ENCODE measurements around the gene WNK2.
"Not testable (repeated sequence)": the region's sequence is repeated elsewhere in the genome, so short reads cannot be mapped to it uniquely, and the experiment has no call there.

Gene WNK2

GRCh38 chr9:93336720-93337119 lies 152.8 kb downstream of the WNK2 start:
- DNase-seq (ENCODE audit: low spot score) = no peak

- DNase-seq (ENCODE audit: low spot score) = not testable (repeated sequence)
These were observed 154.3 kb downstream of the WNK2 start for GRCh38 chr9:93338196-93338595.

GRCh38 chr9:93340091-93340490 lies 156.2 kb downstream of the WNK2 start:
- no peak for DNase-seq (ENCODE audit: low spot score)

GRCh38 chr9:93341820-93342219 lies 157.9 kb downstream of the WNK2 start:
- not testable (repeated sequence) for DNase-seq (ENCODE audit: low spot score)

GRCh38 chr9:93342428-93342827 lies 158.5 kb downstream of the WNK2 start:
- DNase-seq (ENCODE audit: low spot score) = not testable (repeated sequence)

- no peak for DNase-seq (ENCODE audit: low spot score)
These were observed 159.7 kb downstream of the WNK2 start for GRCh38 chr9:93343663-93344062.

- DNase-seq (ENCODE audit: low spot score) = no peak
These were observed 161.8 kb downstream of the WNK2 start for GRCh38 chr9:93345643-93346230.

GRCh38 chr9:93346231-93347112 lies 162.5 kb downstream of the WNK2 start:
- no peak for DNase-seq (ENCODE audit: low spot score)

- not testable (repeated sequence) for DNase-seq (ENCODE audit: low spot score)
These were observed 163.5 kb downstream of the WNK2 start for GRCh38 chr9:93347371-93347975.

- not testable (repeated sequence) for DNase-seq (ENCODE audit: low spot score)
These were observed 169.7 kb downstream of the WNK2 start for GRCh38 chr9:93353413-93354310.

GRCh38 chr9:93354451-93354850 lies 170.5 kb downstream of the WNK2 start:
- DNase-seq (ENCODE audit: low spot score) = no peak

GRCh38 chr9:93355827-93356226 lies 171.9 kb downstream of the WNK2 start:
- DNase-seq (ENCODE audit: low spot score) = no peak

GRCh38 chr9:93357649-93358048 lies 173.7 kb downstream of the WNK2 start:
- DNase-seq (ENCODE audit: low spot score) = no peak

GRCh38 chr9:93359907-93360306 lies 176.0 kb downstream of the WNK2 start:
- DNase-seq (ENCODE audit: low spot score) = not testable (repeated sequence)

- no peak for DNase-seq (ENCODE audit: low spot score)
These were observed 178.1 kb downstream of the WNK2 start for GRCh38 chr9:93361995-93362394.

GRCh38 chr9:93364734-93365426 lies 180.9 kb downstream of the WNK2 start:
- no peak for DNase-seq (ENCODE audit: low spot score)

- DNase-seq (ENCODE audit: low spot score) = no peak
These were observed 181.6 kb downstream of the WNK2 start for GRCh38 chr9:93365427-93366118.

- DNase-seq (ENCODE audit: low spot score) = no peak
These were observed 182.1 kb downstream of the WNK2 start for GRCh38 chr9:93366119-93366447.

- DNase-seq (ENCODE audit: low spot score) = not testable (repeated sequence)
These were observed 182.5 kb downstream of the WNK2 start for GRCh38 chr9:93366486-93366885.

- no peak for DNase-seq (ENCODE audit: low spot score)
These were observed 184.5 kb downstream of the WNK2 start for GRCh38 chr9:93368437-93368836.

- no peak for DNase-seq (ENCODE audit: low spot score)
These were observed 185.7 kb downstream of the WNK2 start for GRCh38 chr9:93369686-93370085.

Data from AG08396 (cell line).